ENCODE data around the gene BNC2. TPM values are rescaled to one million over a fixed set of nuclear protein-coding genes. Genes with fewer than 3 reads are reported as not detected.

Gene BNC2
- total RNA-seq, 2 donors from 2014 or later, result 16.1 to 16.9 TPM

- DNase-seq (ENCODE audit: low spot score), result no peak
- Histone ChIP-seq H3K4me3 (no peak overlapping the region), H3K27ac (no peak overlapping the region), H3K4me1 (ENCODE audit: control insufficient read depth in 1 of 2, low read depth in 2 of 2) (peaks cover 0 to 13% of the 10 kb centered on the region in 2 donors), H3K36me3 (no peaks in the 10 kb centered on the region), H3K9me3 (no peaks in the 10 kb centered on the region), H3K27me3 (replicated peaks; ENCODE audit: insufficient read depth) (no peaks in the 10 kb centered on the region)
- no peak for TF ChIP-seq CTCF (IDR thresholded peaks at IDR 0.05)
- no peak for ATAC-seq (ENCODE audit: insufficient number of reproducible peaks, low FRiP score, low read depth)
Measured at GRCh38 chr9:16572005-16572734, 298.3 kb downstream of the BNC2 start.

DNA sequence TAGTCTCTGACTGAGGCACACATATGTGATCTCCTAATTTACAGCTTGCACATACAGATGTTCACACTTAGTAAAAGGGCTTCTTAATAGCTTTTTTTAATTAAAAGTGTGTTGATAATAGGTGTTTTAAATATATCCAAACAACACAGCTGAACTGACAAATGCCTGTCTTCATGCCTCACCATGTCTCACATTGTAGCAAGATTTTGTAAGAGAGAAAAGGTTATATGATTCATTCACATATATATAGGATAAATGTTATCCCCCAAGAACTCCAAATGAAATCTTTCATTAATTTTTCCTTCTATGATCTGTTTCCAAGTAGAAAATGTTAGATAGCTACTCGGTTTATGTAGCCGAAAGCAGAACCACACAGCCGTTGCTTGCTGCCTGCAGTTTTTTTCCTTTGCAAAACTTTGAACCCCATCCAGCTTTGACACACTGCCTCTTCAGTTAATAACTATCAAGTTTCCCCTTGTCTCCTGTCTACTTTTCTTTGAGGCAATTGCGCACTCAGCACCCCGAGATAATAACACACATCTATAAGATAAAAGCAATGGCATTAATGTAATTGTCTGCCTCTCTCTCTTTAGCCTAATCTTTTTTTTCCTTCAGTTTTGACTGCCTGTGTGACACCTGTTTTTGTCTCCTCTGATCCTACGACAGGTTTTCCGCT lies 299.2 kb downstream of the BNC2 start:
- no peaks in the 10 kb centered on the region for H3K9me3 ChIP-seq
- no peaks in the 10 kb centered on the region for H3K36me3 ChIP-seq
- H3K27ac ChIP-seq, result no peak overlapping the region
- no peak for DNase-seq (ENCODE audit: low spot score)
- no peak for ATAC-seq (ENCODE audit: insufficient number of reproducible peaks, low FRiP score, low read depth)
- no peak overlapping the region for H3K4me3 ChIP-seq
- TF ChIP-seq CTCF (IDR thresholded peaks at IDR 0.05), result no peak
- H3K27me3 ChIP-seq (replicated peaks; ENCODE audit: insufficient read depth), result no peaks in the 10 kb centered on the region
- H3K4me1 ChIP-seq (ENCODE audit: control insufficient read depth in 1 of 2, low read depth in 2 of 2), result peaks cover 0 to 10% of the 10 kb centered on the region in 2 donors

DNA sequence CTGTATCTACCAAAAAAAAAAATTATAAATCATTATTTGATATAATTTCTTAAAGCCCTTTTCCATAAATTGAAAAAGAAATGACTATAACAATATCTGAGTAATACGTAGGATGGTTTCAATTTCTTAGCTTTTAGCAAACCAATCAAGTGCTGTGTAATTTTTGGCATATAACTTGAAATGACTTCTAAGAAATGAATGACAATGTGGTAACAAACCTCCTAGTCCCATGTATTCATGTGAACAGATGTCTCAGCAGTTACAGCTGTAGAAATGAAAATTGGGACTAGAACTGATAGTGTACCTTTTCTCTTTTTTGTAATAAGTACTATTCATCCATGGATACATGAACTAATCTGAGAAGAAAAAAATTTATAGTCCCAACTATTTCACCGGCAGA lies 307.0 kb downstream of the BNC2 start:
- no peaks in the 10 kb centered on the region for H3K27me3 ChIP-seq (replicated peaks; ENCODE audit: insufficient read depth)
- no peak overlapping the region for H3K27ac ChIP-seq
- no peak overlapping the region for H3K4me3 ChIP-seq
- no peaks in the 10 kb centered on the region for H3K36me3 ChIP-seq
- no peak for TF ChIP-seq CTCF (IDR thresholded peaks at IDR 0.05)
- H3K9me3 ChIP-seq, result no peaks in the 10 kb centered on the region
- ATAC-seq (ENCODE audit: insufficient number of reproducible peaks, low FRiP score, low read depth) (no peak), DNase-seq (ENCODE audit: low spot score) (no peak)
- no peaks in the 10 kb centered on the region for H3K4me1 ChIP-seq (ENCODE audit: control insufficient read depth in 1 of 2, low read depth in 2 of 2)

DNA sequence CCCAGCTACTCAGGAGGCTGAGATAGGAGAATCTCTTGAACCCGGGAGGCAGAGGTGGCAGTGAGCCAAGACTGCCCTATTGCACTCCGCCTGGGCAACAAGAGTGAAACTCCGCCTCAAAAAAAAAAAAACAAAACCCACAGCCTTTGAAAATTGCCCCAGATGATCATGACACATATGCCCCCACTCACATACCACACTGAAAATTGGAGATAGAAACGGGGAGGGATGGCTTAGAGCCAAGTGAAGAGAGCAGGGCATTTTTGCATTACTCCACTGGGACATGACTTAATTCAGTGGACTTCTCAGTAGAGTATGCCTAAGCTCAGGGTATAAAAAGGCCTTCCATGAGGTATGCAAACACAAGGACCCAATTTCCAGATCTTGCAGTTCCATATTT lies 309.3 kb downstream of the BNC2 start:
- no peak overlapping the region for H3K4me3 ChIP-seq
- no peaks in the 10 kb centered on the region for H3K27me3 ChIP-seq (replicated peaks; ENCODE audit: insufficient read depth)
- H3K36me3 ChIP-seq, result no peaks in the 10 kb centered on the region
- no peaks in the 10 kb centered on the region for H3K9me3 ChIP-seq
- DNase-seq (ENCODE audit: low spot score) (no peak), ATAC-seq (ENCODE audit: insufficient number of reproducible peaks, low FRiP score, low read depth) (no peak)
- TF ChIP-seq CTCF (IDR thresholded peaks at IDR 0.05), result no peak
- no peaks in the 10 kb centered on the region for H3K4me1 ChIP-seq (ENCODE audit: control insufficient read depth in 1 of 2, low read depth in 2 of 2)
- no peak overlapping the region for H3K27ac ChIP-seq

- Histone ChIP-seq H3K27me3 (replicated peaks; ENCODE audit: insufficient read depth) (no peaks in the 10 kb centered on the region), H3K36me3 (no peaks in the 10 kb centered on the region), H3K27ac (no peak overlapping the region), H3K9me3 (no peaks in the 10 kb centered on the region), H3K4me1 (ENCODE audit: control insufficient read depth in 1 of 2, low read depth in 2 of 2) (no peaks in the 10 kb centered on the region), H3K4me3 (no peak overlapping the region)
- DNase-seq (ENCODE audit: low spot score), result no peak
- no peak for ATAC-seq (ENCODE audit: insufficient number of reproducible peaks, low FRiP score, low read depth)
- TF ChIP-seq CTCF (IDR thresholded peaks at IDR 0.05), result no peak
Measured at GRCh38 chr9:16559418-16560188, 310.9 kb downstream of the BNC2 start.
